ENCODE results near the gene INAFM2.

- TF ChIP-seq CTCF (conservative IDR thresholded peaks at IDR 0.05; ENCODE audit: low read depth in 2 of 2) (peak; percentile 100), EZH2phosphoT487 (IDR thresholded peaks at IDR 0.05; ENCODE audit: unreplicated experiment) (no peak)
- TF ChIP-seq, protein P1, sequence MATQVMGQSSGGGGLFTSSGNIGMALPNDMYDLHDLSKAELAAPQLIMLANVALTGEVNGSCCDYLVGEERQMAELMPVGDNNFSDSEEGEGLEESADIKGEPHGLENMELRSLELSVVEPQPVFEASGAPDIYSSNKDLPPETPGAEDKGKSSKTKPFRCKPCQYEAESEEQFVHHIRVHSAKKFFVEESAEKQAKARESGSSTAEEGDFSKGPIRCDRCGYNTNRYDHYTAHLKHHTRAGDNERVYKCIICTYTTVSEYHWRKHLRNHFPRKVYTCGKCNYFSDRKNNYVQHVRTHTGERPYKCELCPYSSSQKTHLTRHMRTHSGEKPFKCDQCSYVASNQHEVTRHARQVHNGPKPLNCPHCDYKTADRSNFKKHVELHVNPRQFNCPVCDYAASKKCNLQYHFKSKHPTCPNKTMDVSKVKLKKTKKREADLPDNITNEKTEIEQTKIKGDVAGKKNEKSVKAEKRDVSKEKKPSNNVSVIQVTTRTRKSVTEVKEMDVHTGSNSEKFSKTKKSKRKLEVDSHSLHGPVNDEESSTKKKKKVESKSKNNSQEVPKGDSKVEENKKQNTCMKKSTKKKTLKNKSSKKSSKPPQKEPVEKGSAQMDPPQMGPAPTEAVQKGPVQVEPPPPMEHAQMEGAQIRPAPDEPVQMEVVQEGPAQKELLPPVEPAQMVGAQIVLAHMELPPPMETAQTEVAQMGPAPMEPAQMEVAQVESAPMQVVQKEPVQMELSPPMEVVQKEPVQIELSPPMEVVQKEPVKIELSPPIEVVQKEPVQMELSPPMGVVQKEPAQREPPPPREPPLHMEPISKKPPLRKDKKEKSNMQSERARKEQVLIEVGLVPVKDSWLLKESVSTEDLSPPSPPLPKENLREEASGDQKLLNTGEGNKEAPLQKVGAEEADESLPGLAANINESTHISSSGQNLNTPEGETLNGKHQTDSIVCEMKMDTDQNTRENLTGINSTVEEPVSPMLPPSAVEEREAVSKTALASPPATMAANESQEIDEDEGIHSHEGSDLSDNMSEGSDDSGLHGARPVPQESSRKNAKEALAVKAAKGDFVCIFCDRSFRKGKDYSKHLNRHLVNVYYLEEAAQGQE (IDR thresholded peaks at IDR 0.05; ENCODE audit: unreplicated experiment): no peak
Measured at GRCh38 chr15:40274350-40275274, 48.9 kb upstream of the INAFM2 start.

Measured in GM23338 (cell line).